ENCODE data around the gene S100A12.
"Not testable (repeated sequence)": the region's sequence is repeated elsewhere in the genome, so short reads cannot be mapped to it uniquely, and the experiment has no call there.

S100A12 gene

GRCh38 chr1:153350321-153350957 lies 25.0 kb downstream of the S100A12 start:
- no peak for DNase-seq (ENCODE audit: low spot score)

DNA sequence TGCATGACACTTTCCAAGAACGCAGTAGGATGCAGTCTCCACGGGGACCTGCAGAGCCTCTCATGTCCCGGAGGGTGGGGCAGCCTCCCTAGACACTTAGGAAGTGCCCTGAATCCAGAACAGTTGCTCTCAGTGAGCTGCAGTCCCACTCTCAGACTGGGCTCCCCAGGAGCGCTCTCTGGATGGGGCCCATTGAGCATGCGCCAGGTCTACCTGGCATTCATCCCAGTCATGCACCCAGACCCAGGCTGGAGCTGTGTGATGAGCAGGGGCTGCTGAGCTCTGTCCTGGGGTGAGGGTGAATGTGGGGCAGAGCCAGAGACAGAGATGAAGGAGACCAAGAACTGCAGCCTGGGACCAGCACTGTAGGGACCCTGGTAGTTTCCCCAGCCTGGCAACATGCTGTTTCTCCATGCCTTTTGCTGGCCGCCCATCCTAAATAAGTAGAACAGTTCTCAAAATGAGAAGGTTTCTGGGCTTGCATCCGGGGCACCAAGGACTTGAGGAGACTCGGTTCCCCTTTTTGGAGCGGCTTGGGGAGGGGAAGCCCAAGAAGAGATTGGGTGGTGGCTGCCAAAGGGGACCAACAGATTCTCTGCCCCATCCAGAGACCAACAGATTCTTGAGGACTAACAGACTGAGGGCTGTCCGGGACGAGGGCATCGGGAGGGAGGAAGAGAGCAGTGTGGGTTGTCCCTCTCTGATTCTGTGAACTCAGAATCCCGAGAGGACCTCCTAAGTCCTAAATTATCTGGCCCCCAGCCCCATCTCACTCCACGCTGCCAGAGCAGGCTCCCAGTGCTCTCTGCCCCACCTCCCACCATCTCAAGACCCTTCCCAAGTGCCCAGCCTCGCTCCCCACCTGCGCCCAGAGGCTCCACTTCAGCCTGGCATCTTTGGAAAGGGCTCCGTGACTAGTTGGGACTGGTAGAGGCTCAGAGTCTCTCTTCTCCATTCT lies 25.8 kb downstream of the S100A12 start:
- DNase-seq (ENCODE audit: low spot score) = no peak

GRCh38 chr1:153348511-153349362 lies 26.7 kb downstream of the S100A12 start, which contains the start of gene PGLYRP4:
Gene PGLYRP4 (minus strand): TSS chr1:153348841. CDS start chr1:153347932, 909 bp downstream.
- DNase-seq (ENCODE audit: low spot score) = no peak

DNA sequence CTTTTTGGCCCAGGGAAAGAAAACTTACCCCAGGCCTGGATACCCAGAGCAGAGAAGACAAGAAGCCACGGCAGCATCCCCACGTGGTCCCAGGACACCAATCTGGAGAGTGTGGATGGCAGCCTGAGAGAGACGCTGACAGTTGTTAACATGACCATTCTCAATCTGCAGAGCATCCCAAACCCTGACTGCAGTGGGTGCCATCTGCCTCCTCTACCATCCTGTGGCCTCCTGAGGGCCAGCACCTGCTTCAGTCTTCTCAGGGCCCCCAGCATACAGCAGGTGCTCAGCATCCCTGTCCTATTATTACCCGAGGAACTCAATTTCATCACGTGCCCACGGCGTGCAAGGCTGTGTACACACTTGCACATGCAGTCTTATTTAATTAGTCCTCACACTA lies 27.6 kb downstream of the S100A12 start:
- no peak for DNase-seq (ENCODE audit: low spot score)

DNA sequence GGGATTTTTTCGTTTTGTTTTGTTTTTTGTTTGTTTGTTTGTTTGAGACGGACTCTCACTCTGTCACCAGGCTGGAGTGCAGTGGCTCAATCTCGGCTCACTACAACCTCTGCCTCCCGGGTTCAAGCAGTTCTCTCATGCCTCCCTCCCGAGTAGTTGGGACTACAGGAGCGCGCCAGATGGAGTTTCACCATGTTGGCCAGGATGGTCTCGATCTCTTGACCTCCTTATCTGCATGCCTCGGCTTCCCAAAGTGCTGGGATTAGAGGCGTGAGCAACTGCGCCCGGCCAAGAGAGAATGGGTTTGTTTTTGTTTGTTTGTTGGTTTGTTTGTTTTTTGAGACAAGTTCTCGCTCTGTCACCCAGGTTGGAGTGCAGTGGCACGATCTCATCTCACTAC lies 28.4 kb downstream of the S100A12 start:
- DNase-seq (ENCODE audit: low spot score) = not testable (repeated sequence)

GRCh38 chr1:153346077-153346723 lies 29.2 kb downstream of the S100A12 start:
- no peak for DNase-seq (ENCODE audit: low spot score)

- no peak for DNase-seq (ENCODE audit: low spot score)
These were observed 30.0 kb downstream of the S100A12 start for GRCh38 chr1:153345187-153346076.

GRCh38 chr1:153344718-153345025 lies 30.7 kb downstream of the S100A12 start:
- no peak for DNase-seq (ENCODE audit: low spot score)

DNA sequence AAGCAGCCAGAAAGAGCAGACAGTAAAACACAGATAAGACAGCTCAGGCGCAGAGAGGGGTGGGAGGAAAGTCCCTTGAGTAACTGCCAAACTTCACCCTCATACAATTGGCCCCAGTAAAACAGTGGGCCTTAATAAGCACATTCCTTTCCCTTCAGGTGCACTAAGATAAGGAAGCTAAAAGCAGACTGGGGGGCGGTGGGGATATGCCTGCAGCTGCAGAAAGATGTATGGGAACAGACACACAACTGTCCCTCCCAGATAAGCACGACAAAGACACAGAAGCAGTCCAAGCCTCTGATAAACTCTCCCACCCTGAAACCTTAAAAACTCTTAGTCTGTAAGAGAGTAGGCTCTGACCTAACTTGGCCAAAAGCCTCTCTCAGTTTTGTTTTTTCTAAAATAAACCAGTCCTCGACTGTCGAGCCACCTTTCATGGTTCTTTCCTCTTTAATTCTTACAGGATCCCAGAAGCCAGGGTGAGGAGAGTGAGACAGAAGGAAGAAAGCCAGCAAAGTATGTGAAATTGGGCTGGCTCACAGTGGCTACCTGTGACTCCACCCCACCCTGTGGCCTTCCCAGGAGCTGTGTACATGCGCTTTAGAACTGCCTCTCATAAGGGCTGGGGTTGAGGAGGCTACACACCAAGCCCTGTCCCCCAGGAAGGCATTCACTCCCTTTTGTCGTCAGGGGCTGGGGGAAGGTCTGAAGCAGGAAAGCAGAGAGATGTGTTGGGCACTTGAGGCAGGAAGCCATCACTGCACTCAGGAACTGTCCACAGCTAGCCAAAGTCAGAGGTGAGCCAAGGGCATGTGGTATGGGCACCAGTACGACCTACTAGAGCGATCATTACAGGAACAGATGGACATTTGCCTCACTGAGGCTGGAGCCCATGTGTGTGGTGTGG lies 31.4 kb downstream of the S100A12 start:
- no peak for DNase-seq (ENCODE audit: low spot score)

DNA sequence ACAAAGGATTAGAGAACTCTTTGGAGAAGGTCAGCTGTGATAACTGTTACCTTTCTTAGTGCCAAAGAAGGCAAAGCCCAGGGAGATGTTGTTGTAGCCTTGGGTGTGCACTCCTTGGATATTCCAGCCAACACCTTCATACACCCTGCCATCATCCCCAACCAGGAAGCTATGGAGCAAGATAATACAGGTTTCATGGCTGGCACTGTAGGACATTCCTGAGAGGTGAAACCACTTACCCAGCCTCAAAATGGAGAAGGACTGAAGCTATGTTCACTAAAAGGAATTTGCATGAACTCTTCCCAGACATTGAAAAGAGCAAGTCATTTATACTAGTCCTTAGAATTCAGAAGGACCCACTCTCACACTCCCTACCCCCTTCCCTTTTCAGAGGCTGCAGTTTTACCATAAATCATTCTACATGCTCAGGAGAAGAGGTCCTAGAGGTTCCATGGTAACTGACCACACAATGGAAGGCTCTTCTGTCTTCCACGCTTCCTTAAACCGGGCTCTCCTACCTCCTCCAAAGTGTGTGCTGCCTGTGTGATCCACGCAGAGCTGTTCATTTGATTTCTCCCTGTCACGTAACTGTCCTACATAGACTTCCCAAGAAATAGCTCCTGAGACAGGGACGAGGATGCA lies 32.3 kb downstream of the S100A12 start:
- DNase-seq (ENCODE audit: low spot score) = no peak

DNA sequence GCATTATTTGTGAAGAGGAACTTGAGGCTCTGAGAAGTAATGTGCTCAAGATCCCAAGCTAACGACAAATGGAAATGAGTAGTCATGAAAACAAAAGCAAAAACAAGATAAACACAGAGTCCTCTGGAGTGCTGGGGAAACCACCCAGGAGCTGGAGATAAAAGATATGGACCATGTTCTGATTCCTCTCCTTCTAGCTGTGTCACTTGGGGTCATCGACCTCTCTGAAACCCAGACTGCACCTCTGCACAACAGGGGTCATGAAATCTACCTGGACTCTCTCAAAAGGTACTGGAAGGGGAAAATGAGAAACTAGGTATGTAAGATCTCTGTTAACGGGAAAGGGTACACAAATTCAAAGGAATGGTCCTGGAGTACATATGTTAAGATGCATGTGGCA lies 33.2 kb downstream of the S100A12 start:
- DNase-seq (ENCODE audit: low spot score) = no peak

DNA sequence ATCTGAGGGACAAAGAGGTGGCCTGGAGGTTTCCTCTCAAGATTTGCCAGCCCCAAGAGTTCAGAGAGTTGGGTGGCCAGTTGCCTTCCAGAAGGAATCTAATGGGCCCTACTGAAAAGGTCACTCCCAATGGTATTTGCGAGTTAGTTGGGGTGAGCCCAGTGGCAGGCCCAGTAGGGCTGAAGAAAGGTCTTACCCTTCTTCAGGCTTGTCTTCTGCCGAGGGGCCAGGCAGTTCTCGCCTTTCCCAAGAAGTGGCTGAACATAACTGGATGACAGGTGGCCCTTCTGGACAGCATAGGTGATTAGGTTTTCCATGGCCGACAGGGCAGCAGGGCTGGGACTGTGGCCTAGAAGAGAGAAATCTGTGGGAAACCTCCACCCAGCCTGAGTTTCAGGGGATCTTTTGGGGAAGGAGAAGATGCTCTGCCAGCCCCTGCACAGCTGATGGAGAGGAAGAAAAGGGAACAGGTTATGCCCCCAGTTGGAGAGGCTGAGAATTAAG lies 33.9 kb downstream of the S100A12 start:
- no peak for DNase-seq (ENCODE audit: low spot score)

DNA sequence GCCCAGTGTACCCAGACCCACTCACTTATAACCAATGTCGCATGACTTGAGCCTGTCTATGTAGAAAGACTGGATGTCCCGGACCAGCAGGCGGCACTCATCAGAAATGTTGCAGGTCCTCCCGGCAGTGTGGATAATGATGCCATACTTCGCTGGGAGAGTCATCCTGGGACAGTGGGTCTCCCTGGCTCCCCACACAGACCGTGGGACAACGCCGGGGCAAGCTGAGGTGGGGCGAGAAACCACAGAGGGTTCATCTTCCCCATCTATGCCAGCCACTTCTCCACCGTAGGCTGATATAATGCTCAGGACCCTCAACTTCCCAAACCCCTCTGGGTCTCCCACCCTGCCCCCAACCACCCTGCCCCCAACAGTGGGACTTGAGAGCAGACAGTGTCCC lies 35.1 kb downstream of the S100A12 start:
- DNase-seq (ENCODE audit: low spot score) = no peak

DNA sequence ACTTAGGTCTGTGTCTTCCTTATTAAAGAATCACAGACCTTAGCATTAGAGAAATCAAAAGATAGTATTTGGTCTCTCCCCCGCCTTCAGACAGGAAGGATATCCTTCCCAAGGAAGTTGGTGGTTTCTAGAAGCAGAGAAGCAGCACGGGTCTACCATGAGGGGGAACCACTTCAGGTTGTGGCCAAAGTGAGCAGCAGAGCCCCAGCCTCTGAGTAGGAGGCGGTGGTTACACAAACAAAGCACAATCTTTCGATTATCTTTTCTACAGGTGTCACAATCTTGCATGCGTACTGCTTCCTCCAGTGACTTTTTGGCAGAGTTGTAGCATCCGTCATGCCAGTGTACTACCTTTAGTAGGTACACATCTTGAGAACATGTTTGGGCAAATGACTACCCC lies 35.6 kb downstream of the S100A12 start:
- no peak for DNase-seq (ENCODE audit: low spot score)

- DNase-seq (ENCODE audit: low spot score) = no peak
These were observed 37.2 kb downstream of the S100A12 start for GRCh38 chr1:153337980-153338853.

DNA sequence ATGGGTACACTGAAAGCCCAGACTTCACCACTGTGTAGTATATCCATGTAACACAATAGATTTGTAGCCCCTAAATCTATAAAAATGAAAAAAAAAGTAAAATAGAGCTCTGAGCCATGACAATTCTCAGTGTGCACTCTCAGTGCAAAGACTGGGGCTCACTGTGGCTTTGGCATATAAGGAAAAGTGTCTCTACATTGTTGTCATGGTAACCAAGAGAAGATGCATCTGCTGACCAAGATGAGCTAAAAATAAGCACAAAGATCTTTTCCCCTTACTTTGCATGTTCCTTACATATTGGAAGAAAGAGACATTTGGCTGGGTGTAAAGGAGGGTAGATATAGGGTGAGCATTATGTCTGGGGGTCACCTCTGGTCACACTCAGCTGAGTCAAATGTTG lies 38.8 kb downstream of the S100A12 start:
- DNase-seq (ENCODE audit: low spot score) = no peak

GRCh38 chr1:153333902-153334301 lies 41.5 kb downstream of the S100A12 start:
- DNase-seq (ENCODE audit: low spot score) = no peak

DNA sequence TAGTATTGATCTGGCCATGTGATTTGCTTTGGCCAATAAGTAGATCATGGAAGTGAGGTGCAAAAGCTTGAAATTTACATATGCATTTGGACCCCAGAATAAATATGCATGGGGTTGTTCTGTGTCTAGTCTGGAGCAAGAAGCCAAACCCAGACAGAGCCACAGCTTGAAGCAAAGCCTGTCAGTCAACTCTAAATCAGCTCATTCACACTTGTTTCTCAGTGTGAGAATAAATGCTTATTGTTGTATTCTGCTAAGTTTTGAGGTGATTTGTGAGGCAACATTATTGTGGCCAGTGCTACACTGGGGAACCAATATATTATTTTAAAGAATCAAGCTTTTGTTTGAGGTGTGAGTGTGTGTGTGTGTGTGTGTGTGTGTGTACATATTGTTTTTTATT lies 50.5 kb downstream of the S100A12 start:
- no peak for DNase-seq (ENCODE audit: low spot score)
